ENCODE data around the gene PRKAG2. TPM values are rescaled to one million over a fixed set of nuclear protein-coding genes. Genes with fewer than 3 reads are reported as not detected.

The PRKAG2 gene
- total and polyA plus RNA-seq, 2 of the 8 experiments (the other 6 are each of a cell fraction or from before 2014, with no cell fraction given): 7.5 to 18.1 TPM

GRCh38 chr7:151794508-151795167 lies 82.3 kb downstream of the PRKAG2 start:
- DNase-seq (ENCODE audit: low read depth in 1 of 2, low spot score in 2 of 2) (no peak), FAIRE-seq (no peak)
- H4K8ac ChIP-seq (ENCODE audit: extremely low read depth, insufficient read depth, low read length): no peak overlapping the region
- no peaks in the 10 kb centered on the region for H4K20me1 ChIP-seq (replicated peaks in 1 of 2; ENCODE audit: control insufficient read depth in 1 of 2, insufficient read depth in 2 of 2, low read length in 2 of 2)
- no peak overlapping the region for H3K4me2 ChIP-seq (ENCODE audit: insufficient read depth in 1 of 2, low read depth in 2 of 2, low read length in 2 of 2)
- H3K23ac ChIP-seq (ENCODE audit: insufficient read length): no peak overlapping the region
- H3K9ac ChIP-seq (replicated peaks in 1 of 4; ENCODE audit: extremely low read depth in 1 of 4, low read depth in 3 of 4, low read length in 3 of 4): no peak overlapping the region
- no peaks in the 10 kb centered on the region for H3K79me2 ChIP-seq (ENCODE audit: control insufficient read depth in 1 of 2, insufficient read depth in 2 of 2, low read length in 2 of 2)
- H3K36me3 ChIP-seq (ENCODE audit: control insufficient read depth in 2 of 4, insufficient read depth in 4 of 4, low read length in 3 of 4): no peaks in the 10 kb centered on the region
- H2AK5ac ChIP-seq (ENCODE audit: low read depth, low read length): no peak overlapping the region
- no peak overlapping the region for H3K4me3 ChIP-seq (ENCODE audit: extremely low read depth in 1 of 4, insufficient read depth in 2 of 4, low read depth in 3 of 4, low read length in 4 of 4)
- no peak overlapping the region for H2BK12ac ChIP-seq (ENCODE audit: low read depth, low read length)
- no peak overlapping the region for H4K5ac ChIP-seq (ENCODE audit: insufficient read length, low read depth, low read length)
- no peak overlapping the region; the same call in 1 of the 2 replicates for H2BK15ac ChIP-seq (ENCODE audit: low read length)
- ChIA-PET POLR2A (ENCODE audit: partially characterized antibody) (interaction anchor here (0.6 to 0.7 kb wide), 2 partner anchors 10 to 28 kb away, joined by 3 read pairs; no protein-coding TSS in a partner anchor), CTCF (ENCODE audit: partially characterized antibody) (interaction anchor here (0.9 to 7.8 kb wide), 7 partner anchors 9 to 137 kb away, joined by 3 to 57 read pairs (median 3); no protein-coding TSS in a partner anchor)
- no peaks in the 10 kb centered on the region for H3K9me3 ChIP-seq (ENCODE audit: insufficient read depth in 2 of 2, low read depth in 1 of 2, low read length in 1 of 2)
- no peak overlapping the region for H2BK20ac ChIP-seq (ENCODE audit: low read length)
- no peak overlapping the region for H4K91ac ChIP-seq (replicated peaks; ENCODE audit: insufficient read length, low read length)
- no peak overlapping the region for H2AFZ ChIP-seq (ENCODE audit: low read length)
- WGBS, 2 experiments (ENCODE audit: extremely low coverage in 1 of 2, insufficient coverage in 1 of 2, insufficient read length in 1 of 2, insufficient replicate concordance in 2 of 2, low coverage in 1 of 2, low lambda C conversion rate in 2 of 2, missing lambda C conversion rate in 1 of 2): 81% methylated on average over 15 of the region's 16 CpGs; no CpG with 5 or more reads in 1 of the 2 experiments
- no peak overlapping the region for H3K56ac ChIP-seq (replicated peaks; ENCODE audit: insufficient read length, low read depth, low read length)
- H3K79me1 ChIP-seq (ENCODE audit: low read depth, low read length): no peaks in the 10 kb centered on the region
- H3K4me1 ChIP-seq (replicated peaks in 1 of 4; ENCODE audit: control insufficient read depth in 3 of 4, insufficient read depth in 4 of 4, low read length in 3 of 4): peaks cover 0 to 10% (median 6%) of the 10 kb centered on the region in 4 experiments; a peak in 3 of 7 replicates
- H3K23me2 ChIP-seq (ENCODE audit: low read depth, low read length): no peaks in the 10 kb centered on the region
- H2BK5ac ChIP-seq (ENCODE audit: low read depth, low read length): no peak overlapping the region; the same call in 1 of the 2 replicates
- H3K14ac ChIP-seq (ENCODE audit: insufficient read length): no peak overlapping the region
- H3K18ac ChIP-seq (ENCODE audit: extremely low read depth, low read length): peak overlapping the region; percentile 19; the same call in 1 of the 2 replicates
- no peaks in the 10 kb centered on the region for H3K27me3 ChIP-seq (replicated peaks in 1 of 4; ENCODE audit: control insufficient read depth in 3 of 4, extremely low read depth in 1 of 4, insufficient read depth in 3 of 4, low read length in 3 of 4)
- H3K4ac ChIP-seq (replicated peaks; ENCODE audit: insufficient read length, low read depth, low read length): peak overlapping the region; percentile 41
- no peak overlapping the region for H2BK120ac ChIP-seq (replicated peaks; ENCODE audit: low read depth, low read length)
- no peak overlapping the region for H3K27ac ChIP-seq (ENCODE audit: low read depth, low read length)
- TF ChIP-seq POLR2A (IDR thresholded peaks at IDR 0.05; ENCODE audit: control extremely low read depth in 1 of 2, low read depth in 2 of 2, low read length in 2 of 2) (no peak), YY1 (IDR thresholded peaks at IDR 0.05; ENCODE audit: low read depth, low read length) (no peak), SIRT6 (IDR thresholded peaks at IDR 0.05; ENCODE audit: low read length) (no peak), EP300 (IDR thresholded peaks at IDR 0.05; ENCODE audit: borderline replicate concordance in 1 of 2, low read depth in 2 of 2, low read length in 2 of 2) (no peak), BRCA1 (IDR thresholded peaks at IDR 0.05; ENCODE audit: low read depth, low read length) (no peak), ZNF274 (IDR thresholded peaks at IDR 0.05; ENCODE audit: borderline replicate concordance, extremely low read depth, low read length) (no peak), SIN3A (conservative IDR thresholded peaks at IDR 0.05 in 1 of 2, IDR thresholded peaks at IDR 0.05 in 1 of 2; ENCODE audit: low read depth in 1 of 2, low read length in 2 of 2) (no peak), RAD21 (IDR thresholded peaks at IDR 0.05 in 1 of 2, conservative IDR thresholded peaks at IDR 0.05 in 1 of 2; ENCODE audit: low read depth in 2 of 2, low read length in 2 of 2) (no peak; a peak in 1 of 4 replicates), NRF1 (IDR thresholded peaks at IDR 0.05; ENCODE audit: low read depth, low read length) (no peak), SP4 (IDR thresholded peaks at IDR 0.05; ENCODE audit: low read length) (no peak), CREB1 (IDR thresholded peaks at IDR 0.05) (no peak), JUND (IDR thresholded peaks at IDR 0.05; ENCODE audit: low read length) (no peak)
- TF ChIP-seq, protein P1, sequence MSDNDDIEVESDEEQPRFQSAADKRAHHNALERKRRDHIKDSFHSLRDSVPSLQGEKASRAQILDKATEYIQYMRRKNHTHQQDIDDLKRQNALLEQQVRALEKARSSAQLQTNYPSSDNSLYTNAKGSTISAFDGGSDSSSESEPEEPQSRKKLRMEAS (IDR thresholded peaks at IDR 0.05): no peak

All from H1 (cell line).